Right cardiac atrium (tissue), 5 donors: ENCODE data around the gene ABCG2. TPM values are rescaled to one million over a fixed set of nuclear protein-coding genes. Genes with fewer than 3 reads are reported as not detected.
"Not testable (repeated sequence)": the region's sequence is repeated elsewhere in the genome, so short reads cannot be mapped to it uniquely, and the experiment has no call there.

Source experiments
- ATAC-seq, 2 donors: fragments of 200-7000 bp; cut with Tn5 transposase; one replicate each; pipeline versions ENCODE4 v1.8.0 to v1.9.1; 2020; ENCODE audit warnings: moderate library complexity in 2 of 2, mild to moderate bottlenecking in 1 of 2
- DNase-seq, 3 donors: peaks; one replicate each; pipeline ENCODE4 v3.0.0-alpha.2; 2020
- H3K27ac ChIP-seq: one replicate; pipeline ENCODE4 v1.5.1; 2013; ENCODE audit warnings: mild to moderate bottlenecking, low read length, control low read depth, moderate library complexity
- H3K27me3 ChIP-seq: one replicate; pipeline ENCODE4 v1.6.1; 2013; ENCODE audit not compliant: control insufficient read depth, insufficient read depth
- H3K4me1 ChIP-seq: one replicate; pipeline ENCODE4 v1.6.1; 2013; ENCODE audit warnings: low read length; ENCODE audit not compliant: control insufficient read depth, insufficient read depth
- H3K4me3 ChIP-seq: one replicate; pipeline ENCODE4 v1.5.1; 2013; ENCODE audit warnings: low read length, control low read depth
- H3K9me3 ChIP-seq: one replicate; pipeline ENCODE4 v1.6.1; 2013; ENCODE audit warnings: low read length; ENCODE audit not compliant: control insufficient read depth
- WGBS: extraction: QIAGEN DNeasy Blood & Tissue Kit; methylation state at CpG from one replicate; pipeline ENCODE4 v1.1.7; 2013; 5-methylcytosine and 5-hydroxymethylcytosine counted together
- intact Hi-C, 4 donors: fragments of 100-400 bp; cut with DNase I; formaldehyde crosslinking; loops; one replicate each; pipeline versions ENCODE4 v1.11.0 to v1.14.0; 2022 to 2023
- polyA plus RNA-seq: library from polyadenylated mRNA; stranded (reverse); fragments of 200-250 nt; gene quantifications from one replicate; pipeline ENCODE4 v1.2.3, GENCODE V29; 2013
- total RNA-seq, 4 donors: library from RNA; stranded (reverse); fragmentation: NEBNext Ultra II Directional; extraction: Animal tissue kit (Norgen Biotek cat#: 25700); gene quantifications; one replicate each; pipeline ENCODE4 v1.2.1, GENCODE V29; 2021
- donor health status: healthy with polysubstance abuse.
- donor health status: DM: no; HTN: yes; CAD: no.
- donor health status: DM: no; HTN: no; CAD: no.
- donor health status: DM: no; HTN: yes; CAD: no; lungs with severe emphysema.
- donor health status: DM: yes; HTN: yes; CAD: no.

Gene ABCG2
- total and polyA plus RNA-seq, 5 donors, result 0.97 to 4.0 (median 1.9) TPM

GRCh38 chr4:88138561-88138960 lies 19.9 kb downstream of the ABCG2 start:
- H3K9me3 ChIP-seq, result no peaks in the 10 kb centered on the region
- ATAC-seq (no peak), DNase-seq (no peak)
- H3K27me3 ChIP-seq, result no peaks in the 10 kb centered on the region
- no peaks in the 10 kb centered on the region for H3K4me1 ChIP-seq
- 90% methylated on average over 2 of the region's 2 CpGs for WGBS
- intact Hi-C loops, result no loop called here
- no peak overlapping the region for H3K4me3 ChIP-seq
- no peak overlapping the region for H3K27ac ChIP-seq

GRCh38 chr4:88137112-88137511 lies 21.3 kb downstream of the ABCG2 start:
- DNase-seq (no peak), ATAC-seq (no peak)
- Histone ChIP-seq H3K27ac (no peak overlapping the region), H3K4me3 (no peak overlapping the region), H3K27me3 (no peaks in the 10 kb centered on the region), H3K9me3 (no peaks in the 10 kb centered on the region), H3K4me1 (no peaks in the 10 kb centered on the region)
- intact Hi-C loops, result no loop called here
- 98% methylated on average over 2 of the region's 2 CpGs for WGBS

DNA sequence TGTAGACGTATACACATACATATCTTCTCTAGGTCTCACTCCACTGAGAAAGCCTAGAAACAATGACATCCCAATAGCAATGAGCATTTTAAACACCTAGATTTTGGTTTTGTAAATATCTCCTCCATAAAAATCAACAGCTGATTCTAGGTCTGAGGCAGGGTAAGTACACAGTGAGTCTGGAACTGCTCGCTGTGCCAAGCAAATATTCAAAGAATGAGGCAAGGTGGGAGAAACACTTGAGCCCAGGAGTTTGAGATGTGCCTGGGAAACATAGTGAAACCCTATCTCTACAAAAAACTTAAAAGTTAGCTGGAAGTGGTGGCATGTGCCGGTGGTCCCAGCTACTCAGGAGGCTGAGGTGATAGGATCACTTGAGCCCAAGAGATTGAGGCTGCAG lies 22.2 kb downstream of the ABCG2 start:
- intact Hi-C loops, result no loop called here
- Histone ChIP-seq H3K4me3 (no peak overlapping the region), H3K27me3 (no peaks in the 10 kb centered on the region), H3K27ac (no peak overlapping the region), H3K4me1 (no peaks in the 10 kb centered on the region), H3K9me3 (no peaks in the 10 kb centered on the region)
- 92% methylated on average over 3 of the region's 3 CpGs for WGBS
- no peak for ATAC-seq
- no peak for DNase-seq

DNA sequence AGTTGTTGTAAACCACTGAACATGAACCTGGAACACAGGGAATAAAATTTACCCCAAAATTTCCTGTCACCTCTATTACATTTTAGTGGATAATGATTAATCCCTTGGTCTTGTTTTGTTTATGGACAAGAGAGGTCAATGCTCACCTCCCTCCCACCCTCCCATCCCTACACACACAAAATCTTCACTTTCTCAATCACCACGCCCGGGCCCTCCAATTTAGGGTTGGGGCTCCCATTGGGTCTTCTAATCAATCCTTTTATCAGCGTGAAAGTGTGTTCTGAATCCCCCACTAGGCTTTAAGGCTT lies 23.1 kb downstream of the ABCG2 start:
- WGBS, result 90% methylated on average over 3 of the region's 3 CpGs

DNA sequence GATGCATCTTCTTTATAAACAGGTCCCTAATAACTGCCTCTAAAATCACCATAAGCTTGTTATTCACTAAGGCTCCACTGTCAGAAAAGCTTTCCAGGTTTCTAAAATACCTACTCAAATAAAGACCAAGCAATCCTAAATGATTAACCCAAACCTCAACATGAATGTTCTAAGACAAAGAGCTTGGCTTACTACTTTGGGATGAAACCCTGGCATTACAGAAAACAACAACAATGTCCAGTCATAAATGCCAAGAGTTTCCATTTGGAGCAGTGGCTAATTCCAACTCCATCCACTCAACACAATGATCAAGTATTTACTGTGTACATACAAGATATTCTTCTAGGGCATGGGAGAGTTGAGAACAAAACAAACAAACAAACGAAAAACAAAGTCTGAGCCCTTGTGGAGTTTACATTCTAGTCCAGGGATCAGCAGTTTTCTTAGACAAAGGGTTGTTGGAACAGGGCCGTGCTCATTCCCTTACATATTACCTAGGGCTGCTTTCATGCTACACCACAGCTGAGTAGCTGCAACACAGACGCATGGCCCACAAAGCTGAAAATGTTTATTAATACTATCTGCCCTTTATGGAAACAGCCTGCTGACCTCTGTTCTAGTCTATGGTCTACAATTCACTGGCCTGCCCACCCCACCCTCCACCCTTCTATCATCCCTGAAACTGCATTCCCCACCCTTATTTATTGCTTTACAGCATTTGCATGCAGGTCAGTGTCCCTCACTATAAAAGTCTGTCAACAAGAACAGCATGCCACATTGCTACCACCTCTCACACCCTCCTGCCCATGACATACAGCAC lies 23.7 kb downstream of the ABCG2 start:
- no peaks in the 10 kb centered on the region for H3K4me1 ChIP-seq
- H3K4me3 ChIP-seq, result no peak overlapping the region
- H3K27me3 ChIP-seq, result no peaks in the 10 kb centered on the region
- DNase-seq, result no peak
- no peaks in the 10 kb centered on the region for H3K9me3 ChIP-seq
- 94% methylated on average over 3 of the region's 3 CpGs for WGBS
- H3K27ac ChIP-seq, result no peak overlapping the region
- ATAC-seq, result peak in 1 of 2 donors; percentile 33
- intact Hi-C loops, result no loop called here

More for the DNA sequence above, 23.1 kb downstream of the ABCG2 start:
- H3K27ac ChIP-seq, result no peak overlapping the region
- intact Hi-C loops, result no loop called here
- ATAC-seq (no peak), DNase-seq (no peak)
- H3K27me3 ChIP-seq, result no peaks in the 10 kb centered on the region
- no peaks in the 10 kb centered on the region for H3K9me3 ChIP-seq
- H3K4me1 ChIP-seq, result no peaks in the 10 kb centered on the region
- H3K4me3 ChIP-seq, result no peak overlapping the region

GRCh38 chr4:88134111-88134510 lies 24.3 kb downstream of the ABCG2 start:
- Histone ChIP-seq H3K4me1 (no peaks in the 10 kb centered on the region), H3K27ac (no peak overlapping the region), H3K9me3 (no peaks in the 10 kb centered on the region), H3K4me3 (no peak overlapping the region), H3K27me3 (no peaks in the 10 kb centered on the region)
- intact Hi-C loops, result no loop called here
- WGBS, result 96% methylated on average over 1 of the region's 1 CpG
- DNase-seq, result no peak
- ATAC-seq, result no peak

GRCh38 chr4:88130544-88131305 lies 27.7 kb downstream of the ABCG2 start:
- H3K27me3 ChIP-seq, result no peaks in the 10 kb centered on the region
- no peaks in the 10 kb centered on the region for H3K4me1 ChIP-seq
- 88% methylated on average over 9 of the region's 9 CpGs for WGBS
- intact Hi-C loops, result no loop called here
- no peak overlapping the region for H3K27ac ChIP-seq
- no peaks in the 10 kb centered on the region for H3K9me3 ChIP-seq
- H3K4me3 ChIP-seq, result no peak overlapping the region
- ATAC-seq (no peak), DNase-seq (no peak)

- H3K9me3 ChIP-seq, result no peaks in the 10 kb centered on the region
- no peaks in the 10 kb centered on the region for H3K4me1 ChIP-seq
- ATAC-seq (no peak), DNase-seq (no peak)
- no peak overlapping the region for H3K4me3 ChIP-seq
- H3K27me3 ChIP-seq, result no peaks in the 10 kb centered on the region
- no peak overlapping the region for H3K27ac ChIP-seq
- WGBS, result 97% methylated on average over 5 of the region's 5 CpGs
- intact Hi-C loops, result no loop called here
These were observed 28.4 kb downstream of the ABCG2 start for GRCh38 chr4:88130003-88130402.

- H3K9me3 ChIP-seq, ATAC-seq, DNase-seq, H3K4me1 ChIP-seq, H3K27ac ChIP-seq, H3K27me3 ChIP-seq, intact Hi-C loops, H3K4me3 ChIP-seq: not testable (repeated sequence)
- 79% methylated on average over 5 of the region's 5 CpGs for WGBS
These were observed 36.2 kb downstream of the ABCG2 start for GRCh38 chr4:88122260-88122659.

DNA sequence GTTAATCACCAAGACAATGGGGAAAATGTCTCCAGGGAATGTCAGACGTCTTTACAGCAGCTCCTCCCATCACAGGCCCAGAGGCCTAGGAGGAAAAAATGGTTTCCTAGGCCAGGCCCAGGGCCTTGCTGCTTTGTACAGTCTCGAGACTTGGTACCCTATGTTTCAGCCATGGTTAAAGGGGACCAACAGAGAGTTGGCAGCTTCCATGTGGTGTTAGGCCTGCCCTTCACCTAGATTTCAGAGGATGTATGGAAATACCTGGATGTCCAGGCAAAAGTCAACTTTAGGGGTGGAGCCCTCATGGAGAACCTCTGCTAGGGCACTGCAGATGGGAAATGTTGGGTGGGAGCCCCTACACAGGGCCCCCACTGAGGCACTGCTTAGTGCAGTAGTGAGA lies 38.5 kb downstream of the ABCG2 start:
- no peak for ATAC-seq
- no peak for DNase-seq
- intact Hi-C loops, result no loop called here
- Histone ChIP-seq H3K9me3 (no peaks in the 10 kb centered on the region), H3K4me1 (no peaks in the 10 kb centered on the region), H3K4me3 (no peak overlapping the region), H3K27ac (no peak overlapping the region), H3K27me3 (no peaks in the 10 kb centered on the region)
- 80% methylated on average over 2 of the region's 2 CpGs for WGBS

DNA sequence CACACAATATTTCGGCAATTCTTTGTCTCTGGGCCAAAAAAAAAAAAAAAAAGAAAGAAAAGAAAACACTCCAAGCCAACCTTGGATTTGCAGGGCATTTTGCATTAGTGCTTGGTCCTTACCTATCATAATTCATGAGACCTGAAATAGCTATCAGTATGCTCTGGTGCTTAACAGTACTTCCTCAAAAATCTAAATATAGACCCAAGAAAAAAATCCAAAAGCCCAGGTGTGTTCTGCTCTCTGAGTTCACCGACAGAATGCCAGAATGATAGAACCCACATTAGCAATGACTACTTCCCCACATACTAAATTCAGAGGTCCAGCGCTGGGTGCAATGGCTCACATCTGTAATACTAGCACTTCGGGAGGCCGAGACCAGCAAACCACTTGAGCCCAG lies 42.9 kb downstream of the ABCG2 start:
- intact Hi-C loops, result no loop called here
- Histone ChIP-seq H3K27me3 (no peaks in the 10 kb centered on the region), H3K4me1 (no peaks in the 10 kb centered on the region), H3K9me3 (no peaks in the 10 kb centered on the region), H3K27ac (no peak overlapping the region), H3K4me3 (no peak overlapping the region)
- ATAC-seq, result no peak
- WGBS, result 93% methylated on average over 5 of the region's 5 CpGs
- DNase-seq, result no peak
